ENCODE results near the gene IL17RD. TPM values are rescaled to one million over a fixed set of nuclear protein-coding genes. Genes with fewer than 3 reads are reported as not detected.

IL17RD gene
- total and polyA plus RNA-seq, 2 of the 4 experiments (the other 2 are of a cell fraction) = 0.72 to 0.92 TPM

DNA sequence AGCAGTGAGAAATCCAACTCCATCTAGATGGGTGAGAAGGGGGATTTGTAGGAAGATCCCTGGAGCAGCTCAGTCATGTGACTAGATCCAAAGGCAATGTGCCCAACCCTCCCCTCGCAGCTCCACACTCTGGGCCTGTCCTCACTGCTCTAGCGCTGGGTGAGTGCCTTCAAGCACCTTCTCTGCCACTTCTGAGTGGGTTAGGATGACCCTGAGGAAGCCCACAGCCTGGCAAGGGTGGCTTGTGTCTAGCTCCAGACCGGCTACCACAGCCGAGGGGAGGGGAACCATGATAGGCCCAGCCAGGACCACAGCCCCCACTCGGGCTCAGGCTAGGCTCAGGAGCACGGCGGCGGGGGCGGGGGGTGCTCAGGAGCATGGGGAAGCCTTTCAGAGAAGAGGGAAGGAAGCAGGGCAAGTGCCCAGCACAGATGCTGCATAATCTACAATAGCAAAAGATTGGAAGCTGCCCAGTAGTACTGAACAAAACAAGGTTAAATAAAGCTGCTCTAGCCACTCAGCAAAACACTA is 103.0 kb downstream of the IL17RD start:
- no peak overlapping the region for H3K9ac ChIP-seq (ENCODE audit: low read depth, low read length)
- no peak overlapping the region for H3K56ac ChIP-seq (ENCODE audit: extremely low read depth, insufficient read depth, low read length)
- 37% methylated on average over 3 of the region's 9 CpGs; no CpG with 5 or more reads in 1 of the 2 experiments for WGBS, 2 experiments (ENCODE audit: extremely low coverage in 2 of 2, insufficient read length in 1 of 2)
- no peaks in the 10 kb centered on the region for H4K20me1 ChIP-seq (ENCODE audit: insufficient read depth, low read length)
- H3K23ac ChIP-seq (ENCODE audit: low read depth, low read length) = no peak overlapping the region
- CTCF ChIA-PET = no interaction called here
- no peaks in the 10 kb centered on the region for H3K36me3 ChIP-seq (ENCODE audit: control insufficient read depth, insufficient read depth, low read length)
- no peak overlapping the region for H3K4ac ChIP-seq (ENCODE audit: low read depth, low read length)
- in situ Hi-C loops (cut with MboI; ENCODE audit: low sequenced_read_pairs) = no loop called here
- H2BK20ac ChIP-seq (ENCODE audit: low read depth, low read length) = no peak overlapping the region
- no peaks in the 10 kb centered on the region for H3K9me1 ChIP-seq (ENCODE audit: insufficient read depth, low read length)
- no peak overlapping the region; the same call in 1 of the 2 replicates for H4K5ac ChIP-seq (ENCODE audit: low read depth, low read length)
- POLR2A ChIA-PET (ENCODE audit: unreplicated experiment) = no interaction called here
- H3K27ac ChIP-seq (ENCODE audit: insufficient read depth, low read length) = no peak overlapping the region
- peaks cover 2% of the 10 kb centered on the region; the same call in 1 of the 2 replicates for H3K4me1 ChIP-seq (ENCODE audit: control insufficient read depth, insufficient read depth, low read length)
- no peak overlapping the region for H3K18ac ChIP-seq (ENCODE audit: low read depth, low read length)
- no peak for TF ChIP-seq CTCF (conservative IDR thresholded peaks at IDR 0.05; ENCODE audit: low read depth, low read length)
- no peak for TF ChIP-seq MAFK (IDR thresholded peaks at IDR 0.05; ENCODE audit: low read depth, low read length)
- TF ChIP-seq MXI1 (IDR thresholded peaks at IDR 0.05; ENCODE audit: borderline replicate concordance, low read depth, low read length) = no peak
- TF ChIP-seq CEBPB (IDR thresholded peaks at IDR 0.05; ENCODE audit: low read depth, low read length) = no peak
- TF ChIP-seq FOS (IDR thresholded peaks at IDR 0.05; ENCODE audit: low read depth, low read length) = no peak
- TF ChIP-seq, protein P1, sequence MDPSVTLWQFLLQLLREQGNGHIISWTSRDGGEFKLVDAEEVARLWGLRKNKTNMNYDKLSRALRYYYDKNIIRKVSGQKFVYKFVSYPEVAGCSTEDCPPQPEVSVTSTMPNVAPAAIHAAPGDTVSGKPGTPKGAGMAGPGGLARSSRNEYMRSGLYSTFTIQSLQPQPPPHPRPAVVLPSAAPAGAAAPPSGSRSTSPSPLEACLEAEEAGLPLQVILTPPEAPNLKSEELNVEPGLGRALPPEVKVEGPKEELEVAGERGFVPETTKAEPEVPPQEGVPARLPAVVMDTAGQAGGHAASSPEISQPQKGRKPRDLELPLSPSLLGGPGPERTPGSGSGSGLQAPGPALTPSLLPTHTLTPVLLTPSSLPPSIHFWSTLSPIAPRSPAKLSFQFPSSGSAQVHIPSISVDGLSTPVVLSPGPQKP (IDR thresholded peaks at IDR 0.05; ENCODE audit: borderline replicate concordance, low read depth, low read length) = no peak
- TF ChIP-seq RAD21 (IDR thresholded peaks at IDR 0.05; ENCODE audit: low read length) = no peak
- no peak for TF ChIP-seq POLR2A (IDR thresholded peaks at IDR 0.05; ENCODE audit: low read depth, low read length)
- no peak for TF ChIP-seq BHLHE40 (IDR thresholded peaks at IDR 0.05; ENCODE audit: low read depth, low read length)
- no peak for TF ChIP-seq RFX5 (IDR thresholded peaks at IDR 0.05; ENCODE audit: low read depth, low read length)
- TF ChIP-seq, protein P2, sequence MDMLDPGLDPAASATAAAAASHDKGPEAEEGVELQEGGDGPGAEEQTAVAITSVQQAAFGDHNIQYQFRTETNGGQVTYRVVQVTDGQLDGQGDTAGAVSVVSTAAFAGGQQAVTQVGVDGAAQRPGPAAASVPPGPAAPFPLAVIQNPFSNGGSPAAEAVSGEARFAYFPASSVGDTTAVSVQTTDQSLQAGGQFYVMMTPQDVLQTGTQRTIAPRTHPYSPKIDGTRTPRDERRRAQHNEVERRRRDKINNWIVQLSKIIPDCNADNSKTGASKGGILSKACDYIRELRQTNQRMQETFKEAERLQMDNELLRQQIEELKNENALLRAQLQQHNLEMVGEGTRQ (IDR thresholded peaks at IDR 0.05; ENCODE audit: low read depth, low read length) = no peak
- TF ChIP-seq SMC3 (IDR thresholded peaks at IDR 0.05; ENCODE audit: low read depth, low read length) = no peak
- TF ChIP-seq CHD1 (IDR thresholded peaks at IDR 0.05; ENCODE audit: low read depth, low read length) = no peak
- no peak for TF ChIP-seq NFE2L2 (IDR thresholded peaks at IDR 0.05; ENCODE audit: low read depth, low read length)
- TF ChIP-seq RCOR1 (IDR thresholded peaks at IDR 0.05; ENCODE audit: insufficient replicate concordance, low read length) = no peak
- H3K14ac ChIP-seq (replicated peaks; ENCODE audit: low read depth, low read length) = no peak overlapping the region
- H3K4me2 ChIP-seq (ENCODE audit: low read depth, low read length) = no peak overlapping the region
- no peak overlapping the region for H4K8ac ChIP-seq (ENCODE audit: low read depth in 2 of 2, low read length in 2 of 2)
- H2AFZ ChIP-seq (replicated peaks; ENCODE audit: low read length, poor library complexity) = peak overlapping the region; percentile 36
- H2BK120ac ChIP-seq (ENCODE audit: low read depth, low read length) = no peak overlapping the region
- BruUV-seq (replicated peaks) = no TSS peak
- H2AK5ac ChIP-seq (ENCODE audit: low read depth, low read length) = 0 out of 2 replicates have a peak overlapping the region, but pooled peaks have one; percentile 46
- intact Hi-C loops (cut with micrococcal nuclease) = no loop called here
- no peak overlapping the region for H2AK9ac ChIP-seq (replicated peaks; ENCODE audit: low read depth, low read length, poor library complexity)
- no peak overlapping the region for H4K91ac ChIP-seq (ENCODE audit: insufficient read depth, low read depth, low read length)
- no peak overlapping the region for H3K4me3 ChIP-seq (ENCODE audit: insufficient read depth, low read depth, low read length)
- no peak overlapping the region for H2BK15ac ChIP-seq (ENCODE audit: low read depth, low read length)
- DNase-seq (no peak), ATAC-seq (ENCODE audit: low read depth) (peak; percentile 21; the same call in 1 of the 2 replicates)
- no peaks in the 10 kb centered on the region for H3K27me3 ChIP-seq (ENCODE audit: control insufficient read depth, insufficient read depth, low read length)
- H2BK5ac ChIP-seq (ENCODE audit: low read depth, low read length, poor library complexity, severe bottlenecking) = no peak overlapping the region
- H3K79me1 ChIP-seq (ENCODE audit: low read depth in 1 of 2, low read length in 2 of 2) = no peaks in the 10 kb centered on the region
- dilution Hi-C loops (cut with HindIII; ENCODE audit: low sequenced_read_pairs, unreplicated experiment) = no loop called here
- no peaks in the 10 kb centered on the region for H3K9me3 ChIP-seq (ENCODE audit: control insufficient read depth, insufficient read depth, low read length)
